Kidney epithelial cell (primary cell): ENCODE data around the gene BRDT. TPM values are rescaled to one million over a fixed set of nuclear protein-coding genes. Genes with fewer than 3 reads are reported as not detected.
A peak's percentile ranks its signal among the peaks of the same experiment; 100 is the strongest.

Experiments
- DNase-seq: peaks from one replicate; pipeline ENCODE4 v3.0.0-alpha.2; 2010; ENCODE audit warnings: low read depth
- H3K27me3 ChIP-seq: 2 replicates; pipeline ENCODE4 v1.6.0; 2011; ENCODE audit warnings: low read length; ENCODE audit not compliant: control insufficient read depth, insufficient read depth
- H3K36me3 ChIP-seq: 2 replicates; pipeline ENCODE4 v1.5.1; 2011; ENCODE audit warnings: low read length; ENCODE audit not compliant: control insufficient read depth, insufficient read depth
- H3K4me3 ChIP-seq: 2 replicates; pipeline ENCODE4 v1.5.1; 2011; ENCODE audit warnings: low read depth, mild to moderate bottlenecking, control low read depth, low read length
- CTCF ChIP-seq: IDR thresholded peaks from 2 replicates; pipeline ENCODE4 v1.5.1; 2011; ENCODE audit warnings: mild to moderate bottlenecking, moderate library complexity, low read length, control low read depth, inconsistent platforms; ENCODE audit not compliant: insufficient read depth, poor library complexity, severe bottlenecking
- total RNA-seq: library from RNA; depleted of rRNA; stranded (reverse); fragments of >200 nt; gene quantifications from 2 replicates; pipeline ENCODE4 v1.2.3, GENCODE V29; 2015

BRDT gene
- total RNA-seq, 1 donor from 2014 or later, result not detected

DNA sequence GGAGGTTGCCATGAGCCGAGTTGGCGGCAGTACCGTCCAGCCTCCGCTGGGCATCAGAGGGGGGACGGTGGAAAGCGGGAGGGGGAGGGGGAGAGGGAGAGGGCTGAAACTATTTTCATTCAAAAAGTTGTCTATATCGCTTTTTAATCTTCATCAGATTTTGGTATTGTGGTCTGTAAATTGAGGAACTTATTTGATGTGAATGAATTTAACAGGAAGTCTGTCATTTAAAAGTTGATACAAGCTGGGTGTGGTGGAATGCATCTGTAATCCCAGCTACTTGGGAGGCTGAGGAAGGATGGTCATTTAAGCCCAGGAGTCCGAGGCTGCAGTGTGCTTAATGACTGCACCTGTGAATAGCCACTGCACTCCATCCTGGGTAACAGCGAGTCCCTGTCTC is 77.6 kb downstream of the BRDT start:
- no peak for TF ChIP-seq CTCF
- H3K36me3 ChIP-seq, result no peaks in the 10 kb centered on the region
- H3K4me3 ChIP-seq, result no peak overlapping the region
- H3K27me3 ChIP-seq, result no peaks in the 10 kb centered on the region
- DNase-seq, result no peak

DNA sequence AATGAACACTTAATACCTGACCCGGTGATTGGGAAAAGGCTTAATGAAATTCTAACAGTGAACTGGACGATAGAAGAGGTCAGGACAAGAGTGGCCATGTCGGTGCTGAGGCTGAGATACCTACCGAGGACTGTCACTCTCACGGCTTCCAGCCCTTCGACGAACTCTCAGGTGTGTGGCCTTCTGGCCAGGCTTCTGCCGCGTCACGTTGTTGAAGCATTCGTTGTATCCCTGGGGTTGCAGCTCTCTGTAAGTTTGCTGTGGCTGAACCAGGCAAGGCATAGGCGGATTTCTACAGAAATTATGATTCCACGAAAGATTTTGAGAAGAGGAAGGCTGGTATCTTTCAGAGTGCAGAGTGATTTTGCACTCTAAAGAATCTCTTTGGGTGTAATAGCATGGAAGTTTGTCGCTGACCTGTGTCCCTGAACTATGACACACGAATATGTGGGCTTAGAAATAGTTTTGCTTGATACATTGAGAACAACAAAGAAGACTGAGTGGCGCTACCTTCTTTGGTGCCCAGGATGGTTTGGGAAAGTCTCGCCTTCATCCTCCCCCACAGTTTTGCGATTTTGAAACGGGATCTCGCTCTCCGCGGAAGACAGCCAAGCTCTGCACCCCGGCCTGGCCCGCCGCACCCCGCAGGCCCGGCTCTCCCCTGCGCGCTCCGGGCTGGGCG is 80.2 kb downstream of the BRDT start:
- H3K36me3 ChIP-seq, result no peaks in the 10 kb centered on the region
- H3K27me3 ChIP-seq, result no peaks in the 10 kb centered on the region
- H3K4me3 ChIP-seq, result peak overlapping the region; percentile 77
- no peak for TF ChIP-seq CTCF
- no peak for DNase-seq

DNA sequence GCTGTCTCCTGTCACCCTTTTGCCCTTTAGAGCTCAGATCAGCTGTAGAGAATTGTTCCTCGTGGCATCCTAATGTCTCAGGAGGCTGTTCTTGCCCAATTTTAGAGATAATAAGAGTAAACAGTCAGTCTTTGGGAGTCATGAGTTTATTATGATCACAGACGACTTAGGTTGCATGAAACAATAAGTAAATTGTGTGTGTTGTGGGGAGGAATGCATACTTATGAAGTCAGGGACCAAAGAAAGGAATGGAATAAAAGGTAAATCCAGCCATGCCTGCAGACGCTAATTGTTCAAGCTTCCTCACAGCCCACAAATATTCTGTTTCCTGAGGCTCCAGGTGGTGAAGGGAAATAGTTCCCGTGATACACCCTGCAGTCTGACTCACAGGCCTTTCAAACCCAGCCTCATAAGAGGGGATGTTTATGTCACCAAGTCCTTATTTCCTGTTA is 81.5 kb downstream of the BRDT start:
- Histone ChIP-seq H3K4me3 (peak overlapping the region; percentile 77), H3K27me3 (no peaks in the 10 kb centered on the region), H3K36me3 (no peaks in the 10 kb centered on the region)
- no peak for TF ChIP-seq CTCF
- peak; percentile 72 for DNase-seq

- no peak for DNase-seq
Measured at GRCh38 chr1:92031281-92032110, 82.3 kb downstream of the BRDT start.

GRCh38 chr1:92037400-92037799 is 88.2 kb downstream of the BRDT start:
- no peak for TF ChIP-seq CTCF
- H3K27me3 ChIP-seq, result no peaks in the 10 kb centered on the region
- no peak for DNase-seq

More at GRCh38 chr1:92031281-92032110, 82.3 kb downstream of the BRDT start:
- Histone ChIP-seq H3K27me3 (no peaks in the 10 kb centered on the region), H3K36me3 (no peaks in the 10 kb centered on the region), H3K4me3 (no peak overlapping the region)
- no peak for TF ChIP-seq CTCF

More at GRCh38 chr1:92037400-92037799, 88.2 kb downstream of the BRDT start:
- Histone ChIP-seq H3K36me3 (no peaks in the 10 kb centered on the region), H3K4me3 (no peak overlapping the region)
